ENCODE data around the gene EPHA3.

The EPHA3 gene

DNA sequence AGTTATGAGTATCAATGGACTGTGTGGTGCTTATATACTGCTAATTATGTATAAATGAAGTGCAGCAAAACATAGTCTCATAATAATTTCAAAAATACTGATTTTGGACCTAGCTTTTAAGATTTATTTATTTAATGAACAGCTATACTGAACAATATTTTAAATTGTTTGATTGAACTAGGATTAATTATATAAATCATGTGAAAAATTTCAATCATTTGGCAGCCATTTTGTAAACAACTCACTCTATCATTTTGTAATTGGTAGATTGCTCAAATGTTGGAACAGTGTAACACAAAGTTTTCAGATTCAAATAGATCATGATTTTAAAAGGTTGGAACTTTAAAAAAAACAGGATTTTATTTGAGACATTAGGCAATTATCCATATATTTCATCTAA is 47.0 kb downstream of the EPHA3 start:
- no peak for DNase-seq

- DNase-seq = no peak
Measured at GRCh38 chr3:89155811-89156210, 48.4 kb downstream of the EPHA3 start.

DNA sequence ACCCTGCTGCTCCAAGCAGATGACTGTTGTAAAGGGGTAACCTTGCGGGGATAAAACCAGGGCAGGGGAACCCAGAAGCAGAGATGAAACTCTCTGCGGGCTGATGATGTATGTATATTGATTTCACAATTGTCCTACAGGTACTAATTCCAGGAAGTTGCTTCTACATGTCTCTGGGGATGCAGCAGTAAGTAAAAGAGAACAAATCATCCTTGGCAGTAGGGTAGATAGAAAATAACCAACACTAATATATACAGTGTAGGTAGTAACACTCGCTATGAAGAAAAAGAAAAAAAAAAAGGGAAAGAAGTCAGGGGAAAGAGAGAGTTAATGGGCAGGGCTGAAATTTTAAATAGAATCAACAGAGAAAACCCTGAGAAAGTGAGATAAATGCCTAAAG is 50.2 kb downstream of the EPHA3 start:
- DNase-seq = no peak

DNA sequence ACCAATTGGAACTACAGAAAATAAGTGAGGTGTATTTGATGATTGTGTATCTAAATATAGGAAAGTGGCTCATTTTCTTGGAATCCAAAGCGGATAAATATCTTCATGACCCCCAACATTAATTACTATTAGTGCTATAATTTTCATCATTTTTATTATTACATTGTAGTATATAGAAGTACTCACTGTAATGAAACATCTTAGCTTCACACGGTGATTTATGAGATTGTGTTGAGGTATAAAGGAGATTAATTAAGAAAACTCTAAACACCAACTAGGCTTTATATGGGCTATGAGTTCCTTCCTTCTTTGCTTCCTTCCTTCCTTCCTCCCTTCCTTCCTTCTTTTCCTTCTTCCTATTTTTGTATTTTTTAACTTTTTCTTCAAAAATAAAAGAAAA is 52.2 kb downstream of the EPHA3 start:
- DNase-seq = no peak

- DNase-seq = no peak
Measured at GRCh38 chr3:89164774-89165173, 57.4 kb downstream of the EPHA3 start.

DNA sequence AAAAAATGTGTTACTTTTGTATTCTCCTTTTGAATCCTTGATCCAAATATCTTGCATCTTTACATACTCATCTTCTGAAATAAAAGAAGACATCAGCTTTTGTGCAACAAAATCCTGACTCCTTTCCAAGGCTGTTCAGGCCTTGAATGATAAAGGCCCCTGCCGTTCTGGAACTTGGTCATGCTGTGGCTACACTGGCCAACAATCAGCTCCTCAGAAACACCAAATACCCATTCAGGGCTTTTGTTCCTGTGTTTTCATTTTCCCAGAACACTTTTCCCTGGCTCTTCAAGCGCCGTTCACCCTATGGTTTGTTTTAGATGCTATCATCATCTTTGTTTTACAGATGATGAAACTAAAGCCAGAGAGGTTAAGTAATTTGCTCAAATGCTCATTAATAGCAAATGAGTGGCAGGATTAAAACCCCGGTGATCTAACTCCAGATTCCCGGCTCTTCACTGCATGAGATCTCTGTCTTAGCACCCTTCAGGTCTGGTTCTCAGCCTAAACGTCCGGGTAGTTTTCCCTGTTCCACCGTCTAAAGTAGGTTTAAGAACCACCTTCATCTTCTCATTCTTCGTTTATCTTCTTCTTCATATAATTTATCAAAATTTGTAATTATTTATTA is 58.3 kb downstream of the EPHA3 start:
- no peak for DNase-seq

DNA sequence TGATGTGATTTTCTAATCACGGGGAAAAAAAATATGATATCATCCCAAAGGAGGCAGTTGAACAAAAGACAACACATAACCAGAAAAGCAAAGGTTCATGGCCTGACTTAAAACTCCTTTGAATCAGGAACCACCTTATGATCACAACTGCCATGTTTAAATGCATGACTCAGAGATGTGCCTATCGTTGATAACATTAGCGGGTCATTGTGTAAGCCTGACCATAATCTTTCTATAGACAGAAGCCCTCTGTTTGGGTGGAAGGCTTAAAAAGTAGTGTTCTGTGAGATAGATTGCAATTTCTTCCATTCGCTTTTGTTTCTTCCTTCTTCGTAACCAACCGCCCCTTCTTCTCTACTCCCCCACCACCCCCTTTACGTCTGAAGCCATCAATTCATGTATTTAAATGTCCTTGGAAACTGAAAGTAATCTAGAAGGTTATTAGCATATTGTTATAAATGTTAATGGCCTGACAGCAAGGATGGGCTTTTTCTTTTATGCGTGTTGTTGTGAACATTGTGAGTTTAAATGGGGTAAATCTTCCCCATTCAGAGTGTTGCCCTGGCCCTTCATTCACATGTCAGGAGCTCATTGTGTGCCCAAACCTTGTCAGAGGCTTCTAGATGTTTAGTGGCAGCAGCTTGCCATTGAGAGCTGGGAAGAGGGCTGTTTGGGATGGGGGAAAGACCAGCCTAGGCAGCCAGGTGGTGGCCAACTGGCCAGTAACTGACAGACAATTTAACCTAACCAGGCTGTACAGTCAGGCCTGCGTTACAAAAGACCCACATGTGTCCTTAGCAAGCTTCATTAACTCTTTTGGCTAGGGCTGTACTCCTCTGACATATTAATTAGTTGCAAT is 64.5 kb downstream of the EPHA3 start:
- no peak for DNase-seq

DNA sequence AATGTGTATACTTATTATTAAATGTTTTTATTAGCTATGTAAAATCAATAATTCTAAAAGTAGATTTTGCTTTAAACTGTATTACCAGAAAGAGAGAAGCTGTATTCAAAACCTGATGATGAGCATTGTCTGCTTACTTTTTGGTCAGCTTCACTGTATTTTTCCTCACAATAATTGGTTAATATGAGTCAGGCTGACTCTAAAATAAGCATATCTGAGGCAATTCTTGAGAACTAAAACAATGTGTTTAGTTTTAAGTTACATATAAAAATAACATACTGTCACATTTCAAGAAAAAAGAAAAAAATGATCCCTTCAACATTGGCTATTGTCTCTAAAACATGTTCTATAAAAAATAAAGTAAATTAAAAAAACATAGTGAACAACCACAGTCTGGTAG is 66.1 kb downstream of the EPHA3 start:
- no peak for DNase-seq

DNA sequence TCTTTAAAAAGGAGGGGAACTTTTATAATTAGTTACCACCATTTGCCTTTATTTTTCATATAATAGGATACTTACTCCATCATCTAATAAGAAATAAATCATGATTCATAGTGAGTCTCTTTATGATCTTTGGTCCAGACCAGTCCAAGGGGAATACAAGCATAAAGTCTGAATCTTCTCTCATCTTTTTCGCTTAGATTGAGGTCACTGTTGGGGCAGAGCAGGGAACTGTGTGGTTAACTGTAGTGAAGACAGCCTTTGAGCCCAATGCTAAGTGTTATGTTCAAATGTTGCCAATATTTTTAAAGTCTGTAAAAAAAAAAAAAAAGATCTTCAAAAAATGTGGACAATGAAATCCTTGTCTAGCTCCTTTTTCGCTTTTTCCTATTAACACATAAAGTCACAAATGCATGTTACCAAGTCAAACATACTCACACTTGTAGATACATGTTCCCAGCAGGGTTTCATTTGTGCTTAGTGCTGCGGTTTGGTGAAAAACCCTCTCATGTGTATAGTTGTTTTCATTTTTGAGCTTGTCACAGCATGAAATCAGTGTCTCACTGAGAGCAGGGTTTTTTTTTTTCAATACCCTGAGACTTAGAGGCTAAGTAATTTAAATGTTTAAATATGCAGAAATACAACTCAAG is 72.1 kb downstream of the EPHA3 start:
- DNase-seq = no peak

DNA sequence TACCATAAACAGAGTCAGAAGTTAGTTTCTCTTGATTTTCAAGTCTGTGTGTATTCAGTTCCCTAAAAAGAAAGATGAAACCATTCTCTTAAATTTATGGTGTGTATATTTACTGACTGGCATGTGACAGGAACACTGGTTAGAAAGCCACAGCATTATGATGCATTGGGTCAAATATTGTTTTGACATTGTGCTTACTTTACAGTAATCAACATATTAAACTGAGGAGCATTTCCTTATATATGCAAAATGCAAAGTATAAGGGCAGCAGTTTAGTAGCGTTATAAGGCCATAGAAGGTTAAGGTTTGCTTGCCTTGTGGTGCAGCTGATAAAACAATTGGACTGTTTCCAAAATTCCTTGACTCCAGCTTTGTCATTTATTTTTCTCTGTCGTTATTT is 72.9 kb downstream of the EPHA3 start:
- no peak for DNase-seq

GRCh38 chr3:89182056-89182455 is 74.6 kb downstream of the EPHA3 start:
- DNase-seq = no peak

- no peak for DNase-seq
Measured at GRCh38 chr3:89184151-89184995, 77.0 kb downstream of the EPHA3 start.

- DNase-seq = no peak
Measured at GRCh38 chr3:89186456-89186855, 79.0 kb downstream of the EPHA3 start.

DNA sequence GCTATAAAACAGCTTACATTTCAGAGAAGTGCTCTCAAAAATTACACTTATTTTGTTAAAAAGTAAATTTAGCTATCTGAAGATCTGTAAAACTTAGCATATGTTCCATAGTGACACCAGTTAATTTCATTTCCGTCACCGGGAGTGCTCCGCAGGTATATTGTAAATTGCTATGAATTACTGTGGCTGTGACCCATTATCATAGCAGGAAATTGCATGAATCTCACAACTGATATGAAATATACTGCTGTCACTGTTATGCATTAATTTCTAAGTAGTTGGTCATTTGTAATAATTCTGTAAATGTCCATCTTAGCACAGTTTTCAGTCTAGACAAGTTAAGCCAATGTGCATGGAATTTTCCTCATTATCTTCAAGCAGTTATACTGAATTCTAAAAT is 91.2 kb downstream of the EPHA3 start:
- DNase-seq = no peak

DNA sequence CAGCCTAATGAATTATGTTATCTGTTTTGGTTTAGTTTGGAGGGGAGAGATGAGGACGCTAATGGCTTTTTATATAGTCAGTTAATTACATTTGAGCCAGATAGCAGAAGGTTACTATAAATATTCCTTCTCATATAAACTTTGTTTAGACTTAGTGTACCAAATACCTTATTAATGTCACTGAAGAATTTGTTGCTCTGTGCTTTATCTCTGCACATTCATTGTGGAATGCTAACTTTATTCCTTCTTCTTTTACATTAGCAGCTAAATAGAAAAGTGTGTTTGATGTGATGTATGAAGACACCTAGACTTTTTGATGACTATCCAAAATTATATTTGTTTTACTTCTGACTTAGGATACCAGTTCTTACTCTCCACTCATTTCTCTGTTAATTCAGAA is 105.2 kb downstream of the EPHA3 start:
- DNase-seq = no peak

GRCh38 chr3:89216016-89216739 is 108.8 kb downstream of the EPHA3 start:
- DNase-seq = no peak

- DNase-seq = no peak
Measured at GRCh38 chr3:89217148-89217685, 109.8 kb downstream of the EPHA3 start.

GRCh38 chr3:89221924-89222323 is 114.5 kb downstream of the EPHA3 start:
- DNase-seq = no peak

DNA sequence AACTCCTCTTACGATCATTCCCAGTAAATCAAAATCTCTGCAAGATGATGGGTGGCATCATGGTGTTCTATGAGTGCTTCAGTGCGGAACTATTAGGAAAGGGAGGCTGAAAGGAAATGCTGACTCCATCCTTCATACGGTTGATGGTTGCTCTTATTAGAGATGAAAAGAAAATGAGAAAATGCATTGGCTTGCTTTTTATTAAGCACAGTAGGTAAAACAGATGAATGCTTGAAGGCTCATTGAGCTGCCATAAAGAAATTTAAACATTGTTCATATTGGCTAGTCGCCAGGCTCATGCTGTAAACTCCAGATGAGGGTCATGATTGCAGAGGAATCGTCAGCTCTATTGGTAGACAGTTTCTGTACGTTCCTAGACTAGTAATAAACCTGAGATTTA is 115.8 kb downstream of the EPHA3 start:
- no peak for DNase-seq

DNA sequence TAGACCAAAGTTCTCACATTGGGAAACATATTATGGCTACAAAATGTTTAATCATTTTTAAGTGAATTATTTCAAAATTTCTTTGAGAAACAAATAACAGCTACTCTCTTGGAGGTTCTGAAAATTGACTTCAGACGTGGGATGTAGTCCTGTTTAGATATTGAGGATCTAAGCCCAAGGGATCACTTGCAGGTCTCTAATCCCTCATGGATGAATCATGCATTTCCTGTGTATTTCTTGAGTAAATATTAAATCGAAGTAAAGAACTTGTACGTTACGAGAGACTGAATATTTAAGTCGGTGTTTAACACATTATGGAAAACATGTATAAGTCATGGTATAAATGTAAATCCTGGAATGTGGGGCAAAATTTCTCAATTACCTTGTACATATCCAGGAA is 119.8 kb downstream of the EPHA3 start:
- no peak for DNase-seq

DNA sequence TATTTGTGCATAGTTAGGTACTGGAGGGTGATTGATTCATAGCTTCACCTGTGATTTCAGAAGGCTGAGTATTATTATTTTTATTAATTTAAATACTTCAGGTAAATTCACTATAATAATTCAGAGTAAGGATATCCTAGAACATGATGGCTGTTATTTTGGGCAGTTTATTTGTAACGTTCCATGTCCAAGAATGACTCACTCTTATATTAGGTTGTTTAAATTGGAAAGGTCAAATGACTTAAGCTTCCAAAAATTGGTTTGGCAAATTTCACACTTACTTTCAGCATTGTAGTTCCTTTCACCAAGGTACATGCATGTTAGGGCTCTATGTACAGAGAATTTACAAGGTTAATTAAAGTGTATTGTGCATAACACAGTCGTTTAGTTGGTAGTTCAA is 120.2 kb downstream of the EPHA3 start:
- DNase-seq = no peak

- no peak for DNase-seq
Measured at GRCh38 chr3:89232155-89232554, 124.7 kb downstream of the EPHA3 start.

All from inflammatory macrophage treated with lipopolysaccharide for 1 hour (primary cell).